ENCODE results near the gene ASPM.
A peak's percentile ranks its signal among the peaks of the same experiment; 100 is the strongest.

The ASPM gene

DNA sequence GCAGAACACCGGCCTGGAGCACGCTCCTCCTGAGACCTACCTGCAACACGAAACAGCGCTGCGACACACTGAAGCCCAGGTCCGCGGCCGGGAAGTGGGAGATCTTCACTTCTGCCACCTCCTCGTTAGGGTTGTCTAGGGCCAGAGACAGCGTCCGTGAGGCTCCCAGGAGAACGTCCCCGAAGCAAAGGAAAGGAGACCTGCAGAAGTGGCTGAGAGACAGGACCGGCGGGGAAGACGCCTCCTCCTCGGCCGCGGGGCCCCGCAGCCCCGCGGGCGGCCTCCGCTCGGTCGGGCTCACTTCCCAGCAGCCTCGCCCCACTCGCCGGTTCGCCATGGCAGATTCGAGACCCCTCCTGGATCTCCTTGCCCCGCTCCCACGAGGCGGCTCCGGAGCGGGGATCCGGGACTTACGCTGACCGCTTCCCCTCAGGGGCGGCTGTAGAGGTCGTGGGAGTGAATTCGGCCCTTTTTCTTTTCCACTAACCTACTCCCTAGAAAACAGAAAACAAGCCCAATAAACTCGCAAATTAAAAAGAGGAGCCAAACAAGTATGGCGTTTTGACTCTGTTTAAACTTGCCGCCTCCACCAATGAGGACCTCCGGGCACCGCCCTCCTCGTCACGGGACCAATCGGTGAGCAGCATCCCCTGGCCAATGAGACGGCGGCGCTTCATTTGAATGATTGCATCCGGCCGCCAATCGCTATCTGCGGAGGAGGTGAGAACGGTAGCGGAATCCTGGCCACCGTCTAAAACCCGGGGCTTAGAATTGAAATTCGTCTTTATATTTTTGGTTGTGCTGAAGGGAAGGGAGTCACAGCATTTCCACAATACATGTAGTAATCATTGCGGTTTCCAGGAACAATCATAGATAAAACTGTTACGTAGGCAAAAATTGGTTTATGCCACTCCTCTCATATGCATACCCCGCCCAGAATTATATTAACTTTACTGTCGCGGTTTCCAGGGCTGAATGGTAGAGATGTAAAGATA lies at the start of gene ASPM:
Gene ASPM (minus strand): TSS at position 569 of the 995 bp plus-strand sequence. CDS start 232 bp downstream, at position 337.
- DNase-seq (ENCODE audit: low read depth in 2 of 2), result peak; percentile 84 to 85

DNA sequence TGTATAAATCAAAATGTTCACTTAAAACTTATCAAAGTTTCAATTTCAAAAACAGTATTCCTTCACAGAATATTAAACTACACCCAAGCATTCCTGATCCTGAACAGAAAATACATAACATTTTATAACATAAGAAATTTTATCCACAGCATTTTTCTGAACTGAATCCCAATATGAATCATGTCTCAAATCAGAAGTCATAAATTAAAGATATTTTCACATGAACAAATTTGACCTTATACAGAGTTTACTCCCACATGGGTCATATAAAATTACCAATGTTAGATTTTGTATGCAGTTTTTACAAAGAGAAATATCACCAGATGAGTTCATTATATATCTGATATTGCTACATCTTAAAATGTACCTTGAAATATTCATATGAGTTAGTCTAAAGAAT lies 48.6 kb upstream of the ASPM start:
- no peak for DNase-seq (ENCODE audit: low read depth in 2 of 2)

DNA sequence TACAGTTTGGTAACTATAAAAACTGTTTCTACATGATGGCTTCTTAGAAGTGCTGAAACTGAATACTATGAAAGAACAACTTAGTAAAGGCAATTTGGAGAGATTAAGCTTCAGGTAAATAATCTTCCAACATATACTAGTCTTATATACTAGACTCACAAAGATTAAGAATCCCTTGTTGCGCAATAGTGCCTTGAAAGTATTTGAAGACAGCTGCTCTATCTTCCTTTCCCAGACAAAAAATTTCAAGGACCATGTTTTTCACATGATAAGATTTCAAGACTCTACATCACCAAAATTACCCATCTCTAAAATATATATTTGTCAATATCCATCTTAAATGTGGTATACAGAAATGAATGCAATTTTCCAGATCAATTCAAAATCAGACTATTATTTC lies 37.7 kb upstream of the ASPM start:
- DNase-seq (ENCODE audit: low read depth in 2 of 2), result no peak

GRCh38 chr1:197183195-197183748 lies 36.8 kb upstream of the ASPM start:
- DNase-seq (ENCODE audit: low read depth in 2 of 2), result no peak

- DNase-seq (ENCODE audit: low read depth in 2 of 2), result no peak
Observed at GRCh38 chr1:197182716-197183115, 36.2 kb upstream of the ASPM start.

- no peak for DNase-seq (ENCODE audit: low read depth in 2 of 2)
Observed at GRCh38 chr1:197181982-197182381, 35.5 kb upstream of the ASPM start.

DNA sequence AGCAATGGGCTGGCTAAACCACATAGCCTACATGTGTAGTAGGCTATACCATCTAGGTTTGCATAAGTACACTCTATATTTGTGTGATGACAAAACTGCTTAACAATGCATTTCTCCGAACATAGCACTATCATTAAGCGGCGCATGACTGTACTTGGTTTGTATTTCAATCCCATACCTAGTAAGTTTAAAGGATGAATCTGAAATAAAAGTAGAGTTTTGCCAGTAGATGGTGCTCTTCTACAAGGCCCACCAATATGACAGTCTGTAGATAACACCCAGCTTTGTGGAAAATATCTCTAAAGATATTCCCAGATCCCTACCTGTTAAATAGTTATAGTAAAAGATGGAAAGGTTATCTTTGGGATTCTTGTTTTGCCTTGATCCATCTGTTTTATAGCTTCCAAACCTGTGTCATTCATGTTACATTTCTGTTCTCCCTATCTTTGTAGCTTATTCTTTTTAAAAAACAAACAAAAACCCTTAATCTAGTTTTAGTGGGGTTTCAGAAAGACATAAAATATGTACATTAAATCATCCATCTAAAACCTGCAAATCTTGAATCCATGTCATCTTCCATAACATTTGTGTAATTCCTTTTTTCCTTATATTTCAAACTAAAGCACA lies 33.9 kb upstream of the ASPM start:
- no peak for DNase-seq (ENCODE audit: low read depth in 2 of 2)

DNA sequence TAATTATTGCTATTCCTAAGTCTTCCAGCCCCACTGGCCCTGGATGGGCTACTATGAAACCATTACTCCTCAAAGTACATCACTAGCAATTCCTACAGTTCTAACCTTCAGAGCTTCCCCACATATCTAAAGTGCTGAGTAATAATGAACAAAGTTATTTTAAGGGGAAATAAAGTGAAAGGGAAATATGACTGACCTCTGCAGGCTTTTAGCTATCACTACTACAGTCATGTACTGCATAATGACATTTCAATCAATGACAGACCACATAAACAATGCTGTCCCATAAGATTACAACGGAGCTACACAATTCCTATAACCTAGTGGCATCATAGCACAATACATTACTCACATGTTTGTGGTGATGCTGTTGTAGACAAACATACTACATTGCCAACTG lies 32.5 kb upstream of the ASPM start:
- DNase-seq (ENCODE audit: low read depth in 2 of 2), result no peak

- DNase-seq (ENCODE audit: low read depth in 2 of 2), result no peak
Observed at GRCh38 chr1:197174818-197175217, 28.3 kb upstream of the ASPM start.

DNA sequence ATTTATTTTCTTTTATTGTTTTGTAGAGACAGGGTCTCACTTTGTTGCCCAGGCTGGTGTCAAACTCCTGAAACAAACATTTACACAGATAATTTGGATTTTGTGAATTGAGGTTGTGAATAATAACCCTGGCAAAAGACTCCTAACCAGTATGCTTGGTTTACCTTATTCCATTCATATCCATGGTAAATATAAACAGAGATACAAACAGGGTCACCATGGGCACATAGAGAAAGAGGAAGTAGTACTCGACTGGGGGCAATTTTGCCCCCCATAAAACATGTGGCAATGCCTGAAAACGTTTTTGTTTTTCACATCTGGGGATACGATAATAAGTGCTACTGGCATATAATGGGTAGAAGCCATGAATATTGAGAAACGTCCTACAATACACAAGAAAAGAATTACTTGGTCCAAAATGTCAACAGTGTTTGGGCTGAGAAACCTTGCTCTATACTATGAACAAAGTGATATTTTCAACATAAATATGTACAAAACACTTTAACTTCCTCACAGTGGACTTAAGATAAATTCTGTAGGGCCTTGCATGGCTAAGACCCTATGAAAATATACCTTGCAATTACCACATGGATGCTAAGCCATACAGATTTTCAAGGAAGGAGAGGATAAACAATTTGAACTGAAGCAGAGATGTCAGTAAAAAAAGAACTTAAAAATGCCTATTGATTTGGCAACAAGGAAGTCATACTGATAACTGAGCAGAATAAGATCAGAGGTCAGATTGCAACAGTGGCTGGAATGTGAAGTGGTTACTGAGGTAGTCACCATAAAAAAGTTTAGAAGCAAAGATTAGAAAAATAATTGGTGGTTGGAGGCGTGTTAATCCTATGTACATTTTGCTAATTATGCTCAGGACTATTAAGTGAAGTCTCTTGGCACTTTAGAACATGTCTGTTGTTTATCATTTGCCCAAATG lies 27.4 kb upstream of the ASPM start:
- no peak for DNase-seq (ENCODE audit: low read depth in 2 of 2)

DNA sequence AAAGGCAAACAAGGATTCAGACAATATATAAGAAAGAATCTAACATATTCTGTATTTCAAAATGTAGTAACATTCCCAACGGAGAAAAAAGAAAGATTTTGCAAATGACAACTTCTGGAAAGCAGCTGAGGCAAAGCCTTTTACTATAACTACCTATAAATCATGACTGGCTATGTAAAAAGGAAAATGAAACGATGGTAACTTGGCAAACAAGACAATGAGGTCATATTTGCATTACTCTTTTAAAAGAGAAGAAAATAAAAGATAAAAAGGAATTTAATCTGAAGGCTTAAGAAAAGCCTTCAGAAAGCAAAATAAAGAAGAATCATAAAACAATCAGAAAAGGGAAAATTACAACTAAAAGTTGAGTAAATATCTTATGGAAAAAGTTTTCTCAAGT lies 25.1 kb upstream of the ASPM start:
- no peak for DNase-seq (ENCODE audit: low read depth in 2 of 2)

GRCh38 chr1:197170538-197170937 lies 24.1 kb upstream of the ASPM start:
- no peak for DNase-seq (ENCODE audit: low read depth in 2 of 2)

DNA sequence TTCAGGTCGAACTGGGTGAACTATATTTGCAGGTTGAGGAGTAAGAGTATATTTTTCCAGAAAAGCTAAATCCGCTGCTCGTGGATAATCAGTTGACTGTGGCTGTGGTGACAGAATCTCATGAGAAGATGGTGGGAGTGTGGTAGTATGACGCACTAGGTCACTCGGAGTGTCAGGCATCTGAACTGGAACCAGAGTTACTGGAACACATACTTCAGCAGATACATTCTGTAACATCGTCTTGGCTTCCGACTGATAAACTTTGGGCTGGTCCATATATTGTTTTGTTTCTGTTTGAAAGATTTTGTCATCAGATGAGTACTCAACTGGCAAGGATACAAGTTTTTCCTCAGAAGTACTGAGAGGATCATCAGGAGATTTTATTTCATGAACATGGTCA lies 13.0 kb upstream of the ASPM start:
- no peak for DNase-seq (ENCODE audit: low read depth in 2 of 2)

- DNase-seq (ENCODE audit: low read depth in 2 of 2), result no peak
Observed at GRCh38 chr1:197156692-197157091, 10.2 kb upstream of the ASPM start.

- no peak for DNase-seq (ENCODE audit: low read depth in 2 of 2)
Observed at GRCh38 chr1:197152662-197153061, 6.2 kb upstream of the ASPM start.

DNA sequence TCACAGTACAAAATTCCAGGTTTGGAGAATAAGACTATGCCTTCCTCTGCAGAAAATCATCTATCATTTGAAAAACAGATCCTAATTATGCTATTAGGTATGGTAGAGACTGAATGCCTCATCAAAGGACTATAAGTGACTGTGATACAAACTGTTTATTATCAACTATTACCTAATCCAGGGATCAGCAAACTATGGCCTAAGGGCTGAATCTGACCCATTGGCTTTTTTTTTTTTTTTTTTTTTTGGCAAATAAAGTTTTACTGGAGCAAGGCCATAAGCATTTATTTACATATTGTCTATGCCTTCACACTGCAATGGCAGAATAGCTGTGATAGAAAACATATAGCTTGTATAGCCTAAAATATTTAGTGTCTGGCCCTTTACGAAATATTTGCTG lies 4.7 kb upstream of the ASPM start:
- no peak for DNase-seq (ENCODE audit: low read depth in 2 of 2)

DNA sequence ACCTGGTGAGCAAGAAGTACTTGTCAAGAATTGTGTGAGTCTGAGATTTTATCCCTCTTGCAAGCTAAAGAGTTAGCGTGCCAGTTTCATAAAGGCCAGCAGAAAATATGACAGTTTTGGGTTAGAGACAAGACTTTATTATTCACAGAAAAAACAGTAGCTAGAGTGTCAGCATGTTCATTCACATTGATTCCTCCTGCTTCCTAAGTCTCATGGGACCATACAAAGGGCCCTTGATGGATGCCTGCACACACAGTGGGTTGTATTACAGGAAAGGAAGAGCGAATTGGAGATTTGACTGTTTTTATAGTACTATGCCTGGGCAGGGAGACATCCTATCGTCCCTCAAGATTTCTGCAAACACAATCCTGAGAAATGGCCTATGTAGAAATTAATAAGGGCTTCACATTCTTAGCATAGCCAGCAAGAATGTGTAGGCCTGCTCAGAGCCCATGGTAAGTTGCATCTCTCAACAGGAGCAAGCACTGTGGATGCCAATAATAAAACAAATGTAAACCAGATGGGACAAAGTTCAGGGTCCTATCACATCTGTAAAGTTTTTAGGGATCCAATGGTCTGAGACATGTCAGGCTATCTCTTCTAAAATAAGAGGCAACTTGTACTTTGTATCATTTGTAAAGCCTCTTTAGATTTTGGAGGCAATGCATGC lies 4.0 kb upstream of the ASPM start:
- no peak for DNase-seq (ENCODE audit: low read depth in 2 of 2)

- no peak for DNase-seq (ENCODE audit: low read depth in 2 of 2)
Observed at GRCh38 chr1:197149340-197149739, 2.9 kb upstream of the ASPM start.

DNA sequence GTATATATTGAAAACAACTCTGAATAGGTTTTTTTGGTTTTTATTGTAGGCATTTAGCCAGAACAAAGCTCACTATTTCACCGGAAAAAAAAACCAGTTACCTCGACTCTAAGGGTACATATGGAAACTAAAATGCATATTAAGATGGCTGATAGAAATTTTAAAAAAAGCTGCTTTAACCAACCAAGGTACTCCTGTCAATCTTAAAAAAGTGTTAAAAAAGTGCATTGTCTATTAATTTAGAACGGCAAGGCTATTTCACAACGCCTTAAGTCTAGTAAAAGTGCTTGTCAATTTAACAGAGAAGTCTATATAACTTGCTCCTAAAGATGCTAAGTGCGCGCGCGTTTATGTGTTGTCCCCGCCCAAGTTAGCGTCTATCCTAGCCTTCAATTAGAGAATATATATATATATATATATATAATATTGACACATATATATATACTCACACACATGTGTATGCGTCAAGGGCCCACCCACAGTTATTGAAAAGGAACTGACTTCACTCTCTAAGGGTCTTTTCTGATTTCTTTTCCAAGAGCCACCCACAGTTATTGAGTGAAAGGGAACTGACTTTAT lies 934 bp downstream of the ASPM start:
- DNase-seq (ENCODE audit: low read depth in 2 of 2), result no peak

DNA sequence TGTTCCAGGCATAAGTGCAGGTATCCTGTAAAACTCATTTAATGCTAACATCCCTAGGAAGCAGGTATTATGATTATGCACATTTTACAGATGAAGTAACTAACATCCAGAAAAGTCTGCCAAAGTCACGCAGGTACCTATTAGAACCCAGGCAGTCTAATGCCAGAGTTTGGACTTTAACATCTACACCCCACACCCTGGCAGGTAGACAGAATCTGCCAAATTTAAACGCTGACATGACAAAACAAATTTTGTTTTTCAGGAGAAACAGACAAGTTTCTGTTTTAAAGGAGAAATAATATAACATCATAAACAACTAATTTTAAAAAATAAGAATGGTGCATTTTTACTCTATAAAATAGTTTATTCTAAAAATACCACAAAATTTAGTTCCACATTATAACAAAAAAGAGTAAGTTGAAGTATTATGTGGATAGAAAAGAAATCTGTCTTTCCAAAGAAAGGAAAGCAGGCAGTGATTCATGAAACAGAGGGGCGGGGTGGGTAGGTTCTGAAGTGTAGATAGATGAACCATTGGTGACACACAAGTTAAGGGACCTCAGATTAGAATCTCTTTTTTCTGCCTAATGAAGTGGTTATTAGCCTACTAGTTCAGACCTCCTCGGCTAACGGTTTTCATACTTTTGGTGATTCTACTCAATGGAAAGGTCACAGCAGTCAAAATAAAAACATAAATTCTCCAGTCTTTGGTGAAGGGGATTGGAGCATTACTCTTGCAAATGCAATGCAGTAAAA lies 1.7 kb downstream of the ASPM start:
- no peak for DNase-seq (ENCODE audit: low read depth in 2 of 2)

Measured in fibroblast of skin of left biceps (primary cell).